Nephron progenitor cell (in vitro differentiated cells): Measurements from ENCODE around the gene DISP3.
A peak's percentile ranks its signal among the peaks of the same experiment; 100 is the strongest.

ENCODE experiments used
- DNase-seq: peaks from one replicate; pipeline ENCODE4 v3.0.0; 2021
- H3K27ac Mint-ChIP-seq: 2 replicates; pipeline ENCODE4 v1.8.0; 2021; ENCODE audit warnings: mild to moderate bottlenecking, moderate library complexity, mixed read lengths
- H3K27me3 Mint-ChIP-seq: 2 replicates; pipeline ENCODE4 v1.8.0; 2021; ENCODE audit warnings: mild to moderate bottlenecking, low read depth, mixed read lengths; ENCODE audit not compliant: poor library complexity
- H3K36me3 Mint-ChIP-seq: 2 replicates; pipeline ENCODE4 v1.8.0; 2021; ENCODE audit warnings: low read depth, mixed read lengths
- H3K4me1 Mint-ChIP-seq: 2 replicates; pipeline ENCODE4 v1.8.0; 2021; ENCODE audit warnings: mixed read lengths
- H3K4me3 Mint-ChIP-seq: 2 replicates; pipeline ENCODE4 v1.8.0; 2021; ENCODE audit warnings: mild to moderate bottlenecking, moderate library complexity, mixed read lengths
- H3K9me3 Mint-ChIP-seq: 2 replicates; pipeline ENCODE4 v1.8.0; 2021; ENCODE audit warnings: mild to moderate bottlenecking, moderate library complexity, mixed read lengths
- TF ChIP-seq, protein P1 (sequence below): fragments of 200-600 bp; sonication (generic); IDR thresholded peaks from 2 replicates; pipeline ENCODE4 v1.5.0; 2021; ENCODE audit warnings: antibody characterized with exemption

DISP3 gene

DNA sequence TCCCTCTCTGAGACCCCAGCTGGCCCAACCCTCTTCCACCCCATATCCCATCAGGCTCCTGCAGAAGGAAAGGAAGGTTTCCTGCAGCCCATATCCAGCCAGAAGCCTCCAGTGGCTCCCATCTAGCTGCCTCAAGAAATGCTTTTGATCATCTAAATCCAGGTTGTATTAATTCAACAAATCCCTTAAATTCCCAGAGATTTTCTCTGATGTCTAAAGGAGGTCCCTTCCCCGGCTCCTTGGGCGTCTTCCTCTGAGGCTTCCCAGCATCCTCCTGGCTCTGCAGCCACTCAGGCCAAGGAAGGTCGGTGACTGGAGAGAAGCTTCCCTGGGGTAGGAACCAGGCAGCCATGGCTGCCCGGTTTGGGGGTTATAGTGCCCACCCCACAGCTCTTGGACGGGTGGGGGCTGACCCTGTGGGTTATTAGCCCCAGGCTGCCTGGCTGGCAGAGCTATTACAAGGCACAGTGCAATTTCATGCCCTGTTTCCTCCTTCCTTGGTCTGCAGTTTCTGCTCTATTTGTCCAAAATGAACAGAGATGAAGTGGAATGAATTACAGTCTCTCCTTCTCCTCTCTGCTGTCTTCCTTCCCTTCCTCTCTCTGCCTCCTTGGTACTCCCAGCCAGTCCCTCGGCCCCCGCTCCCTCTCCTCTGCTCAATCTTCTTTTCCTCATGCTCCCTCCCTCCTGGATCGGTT lies 34.8 kb upstream of the DISP3 start:
- TF ChIP-seq, protein P1, sequence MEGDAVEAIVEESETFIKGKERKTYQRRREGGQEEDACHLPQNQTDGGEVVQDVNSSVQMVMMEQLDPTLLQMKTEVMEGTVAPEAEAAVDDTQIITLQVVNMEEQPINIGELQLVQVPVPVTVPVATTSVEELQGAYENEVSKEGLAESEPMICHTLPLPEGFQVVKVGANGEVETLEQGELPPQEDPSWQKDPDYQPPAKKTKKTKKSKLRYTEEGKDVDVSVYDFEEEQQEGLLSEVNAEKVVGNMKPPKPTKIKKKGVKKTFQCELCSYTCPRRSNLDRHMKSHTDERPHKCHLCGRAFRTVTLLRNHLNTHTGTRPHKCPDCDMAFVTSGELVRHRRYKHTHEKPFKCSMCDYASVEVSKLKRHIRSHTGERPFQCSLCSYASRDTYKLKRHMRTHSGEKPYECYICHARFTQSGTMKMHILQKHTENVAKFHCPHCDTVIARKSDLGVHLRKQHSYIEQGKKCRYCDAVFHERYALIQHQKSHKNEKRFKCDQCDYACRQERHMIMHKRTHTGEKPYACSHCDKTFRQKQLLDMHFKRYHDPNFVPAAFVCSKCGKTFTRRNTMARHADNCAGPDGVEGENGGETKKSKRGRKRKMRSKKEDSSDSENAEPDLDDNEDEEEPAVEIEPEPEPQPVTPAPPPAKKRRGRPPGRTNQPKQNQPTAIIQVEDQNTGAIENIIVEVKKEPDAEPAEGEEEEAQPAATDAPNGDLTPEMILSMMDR = no peak

DNA sequence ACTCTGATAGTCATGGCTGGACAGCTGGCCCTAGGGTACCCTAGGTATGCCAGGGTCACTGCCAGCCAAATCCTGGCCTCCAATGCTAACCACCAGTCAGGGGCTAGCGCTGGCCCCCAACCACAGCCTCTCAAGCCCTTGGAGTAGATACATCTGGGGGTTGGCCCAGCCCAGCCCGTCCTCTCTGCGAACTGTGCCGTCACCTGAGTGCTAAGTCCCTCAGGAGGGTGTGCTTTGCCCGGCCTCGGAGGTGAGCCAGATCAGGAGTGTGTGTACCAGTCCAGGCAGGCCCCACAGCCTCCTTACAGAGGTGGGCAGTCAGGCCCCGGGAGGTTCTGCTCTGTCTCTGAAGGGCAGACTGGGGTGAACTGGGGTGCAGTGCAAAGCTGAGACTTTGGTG lies 34.0 kb upstream of the DISP3 start:
- Mint-ChIP-seq H3K9me3 (no peaks in the 10 kb centered on the region), H3K27ac (no peak overlapping the region), H3K4me3 (no peak overlapping the region), H3K36me3 (no peaks in the 10 kb centered on the region), H3K4me1 (peaks cover 41% of the 10 kb centered on the region), H3K27me3 (peaks cover 41% of the 10 kb centered on the region)
- TF ChIP-seq, protein P1 = no peak
- DNase-seq = no peak

More for the DNA sequence above, 34.8 kb upstream of the DISP3 start:
- peaks cover 35% of the 10 kb centered on the region for H3K4me1 Mint-ChIP-seq
- H3K9me3 Mint-ChIP-seq = no peaks in the 10 kb centered on the region
- no peak overlapping the region for H3K27ac Mint-ChIP-seq
- H3K27me3 Mint-ChIP-seq = peaks cover 49% of the 10 kb centered on the region
- H3K36me3 Mint-ChIP-seq = no peaks in the 10 kb centered on the region
- H3K4me3 Mint-ChIP-seq = no peak overlapping the region
- no peak for DNase-seq

DNA sequence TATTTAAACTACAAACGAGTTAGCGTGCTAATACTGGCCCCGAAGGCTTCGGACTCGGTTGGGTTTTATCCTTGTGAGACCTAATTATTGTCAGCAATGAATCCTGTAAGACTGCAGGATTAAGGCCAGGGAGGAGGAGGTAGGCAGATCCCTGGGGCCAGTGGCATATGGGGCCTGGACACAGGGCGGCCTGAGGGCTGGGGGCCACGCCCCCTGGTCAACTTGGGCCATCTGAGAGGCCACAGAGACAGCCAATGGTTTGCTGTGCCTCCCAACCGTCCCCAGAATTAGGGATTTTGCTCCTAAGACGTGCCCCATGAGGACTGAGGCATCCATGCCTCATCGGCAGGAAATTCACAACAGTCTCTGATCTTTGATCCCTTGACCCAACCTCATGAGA lies 31.1 kb upstream of the DISP3 start:
- H3K4me3 Mint-ChIP-seq = no peak overlapping the region
- peak overlapping the region; percentile 71 for H3K27ac Mint-ChIP-seq
- DNase-seq = no peak
- H3K27me3 Mint-ChIP-seq = peaks cover 36% of the 10 kb centered on the region
- TF ChIP-seq, protein P1 = no peak
- H3K36me3 Mint-ChIP-seq = no peaks in the 10 kb centered on the region
- peaks cover 26% of the 10 kb centered on the region for H3K4me1 Mint-ChIP-seq
- no peaks in the 10 kb centered on the region for H3K9me3 Mint-ChIP-seq

DNA sequence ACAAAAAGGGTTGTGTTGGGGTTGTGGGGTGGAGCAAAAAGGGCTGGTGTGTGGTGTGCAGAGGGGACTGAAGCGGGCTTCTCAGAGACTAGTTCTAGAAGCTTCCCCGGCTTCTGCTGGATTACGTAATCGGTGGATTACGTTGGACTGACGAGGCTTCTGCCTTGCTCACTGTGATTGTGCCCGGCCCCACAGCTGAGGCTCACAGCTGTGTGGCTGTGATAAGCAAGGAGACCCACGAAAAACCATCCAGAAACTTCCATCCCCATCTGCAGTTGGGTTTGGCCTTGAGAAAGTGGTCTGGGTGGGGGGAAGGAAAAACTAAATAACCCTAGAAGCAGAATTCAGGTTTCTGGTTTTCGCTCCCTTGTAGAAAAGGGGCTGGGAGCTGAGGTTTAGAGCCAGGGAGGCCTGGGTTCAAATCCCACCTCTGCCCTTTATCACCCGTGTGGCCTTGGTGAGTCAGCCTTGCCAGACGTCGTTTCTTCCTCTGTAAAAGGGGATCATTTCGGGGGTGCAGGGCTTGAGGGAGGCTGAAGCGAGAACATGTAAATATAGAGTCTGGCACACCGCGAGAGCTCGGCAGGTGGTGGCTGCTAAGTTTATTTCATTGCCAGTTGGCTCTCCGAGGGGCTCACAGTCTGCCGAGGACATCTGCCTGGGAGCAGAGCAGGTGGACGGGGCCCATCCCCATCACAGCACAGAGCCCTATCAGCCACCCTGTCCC lies 30.4 kb upstream of the DISP3 start:
- Mint-ChIP-seq H3K4me1 (peaks cover 23% of the 10 kb centered on the region), H3K36me3 (no peaks in the 10 kb centered on the region), H3K4me3 (no peak overlapping the region), H3K9me3 (no peaks in the 10 kb centered on the region), H3K27me3 (peaks cover 35% of the 10 kb centered on the region), H3K27ac (peak overlapping the region; percentile 71)
- DNase-seq = no peak
- TF ChIP-seq, protein P1 = no peak

DNA sequence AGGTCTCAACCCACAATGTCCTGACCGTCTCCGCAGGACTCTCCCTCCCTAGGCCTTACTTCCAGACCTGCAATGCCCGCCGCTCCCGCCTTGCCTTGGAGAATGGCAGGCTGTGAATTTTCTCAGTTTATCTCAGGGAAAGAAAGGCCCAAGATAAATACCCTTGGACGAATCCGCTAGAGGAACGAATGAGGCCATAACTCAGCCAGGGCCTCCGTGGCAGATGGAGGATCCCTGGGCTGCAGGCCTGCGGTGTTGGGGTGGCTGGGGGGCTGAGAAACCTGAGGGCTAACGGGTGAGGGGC lies 29.9 kb upstream of the DISP3 start:
- no peak for DNase-seq
- H3K4me1 Mint-ChIP-seq = peaks cover 23% of the 10 kb centered on the region
- H3K27ac Mint-ChIP-seq = no peak overlapping the region
- H3K36me3 Mint-ChIP-seq = no peaks in the 10 kb centered on the region
- no peaks in the 10 kb centered on the region for H3K9me3 Mint-ChIP-seq
- H3K4me3 Mint-ChIP-seq = no peak overlapping the region
- TF ChIP-seq, protein P1 = no peak
- H3K27me3 Mint-ChIP-seq = peaks cover 35% of the 10 kb centered on the region

DNA sequence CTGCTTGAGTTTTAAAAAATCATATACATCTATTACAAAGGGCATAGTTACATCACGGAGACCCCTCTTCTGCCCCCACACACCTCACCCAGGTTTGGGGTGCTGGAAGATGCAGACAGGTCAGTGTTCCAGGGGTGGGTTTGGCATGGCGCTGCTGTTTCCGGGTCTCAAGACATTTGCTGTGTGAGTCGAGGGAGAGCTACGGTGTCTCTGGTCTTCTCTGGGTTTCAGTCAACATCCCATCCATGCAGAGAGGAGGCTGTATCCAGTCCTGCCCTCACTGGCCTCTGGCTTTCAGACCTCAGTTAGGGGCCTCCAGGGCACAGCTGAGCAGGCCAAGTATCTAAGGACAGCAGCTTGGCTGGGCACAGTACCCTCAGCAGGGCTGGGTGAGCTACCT lies 28.6 kb upstream of the DISP3 start:
- Mint-ChIP-seq H3K27me3 (peaks cover 32% of the 10 kb centered on the region), H3K4me1 (peaks cover 35% of the 10 kb centered on the region), H3K9me3 (no peaks in the 10 kb centered on the region), H3K27ac (no peak overlapping the region), H3K36me3 (no peaks in the 10 kb centered on the region), H3K4me3 (no peak overlapping the region)
- no peak for DNase-seq
- TF ChIP-seq, protein P1 = no peak
